GM18861 (cell line): ENCODE measurements around the gene SKA3.

Experiments used
- ATAC-seq: cut with Tn5 transposase; IDR thresholded peaks from one replicate; pipeline ENCODE4 v1.9.1; 2021; ENCODE audit not compliant: unreplicated experiment

SKA3 gene

DNA sequence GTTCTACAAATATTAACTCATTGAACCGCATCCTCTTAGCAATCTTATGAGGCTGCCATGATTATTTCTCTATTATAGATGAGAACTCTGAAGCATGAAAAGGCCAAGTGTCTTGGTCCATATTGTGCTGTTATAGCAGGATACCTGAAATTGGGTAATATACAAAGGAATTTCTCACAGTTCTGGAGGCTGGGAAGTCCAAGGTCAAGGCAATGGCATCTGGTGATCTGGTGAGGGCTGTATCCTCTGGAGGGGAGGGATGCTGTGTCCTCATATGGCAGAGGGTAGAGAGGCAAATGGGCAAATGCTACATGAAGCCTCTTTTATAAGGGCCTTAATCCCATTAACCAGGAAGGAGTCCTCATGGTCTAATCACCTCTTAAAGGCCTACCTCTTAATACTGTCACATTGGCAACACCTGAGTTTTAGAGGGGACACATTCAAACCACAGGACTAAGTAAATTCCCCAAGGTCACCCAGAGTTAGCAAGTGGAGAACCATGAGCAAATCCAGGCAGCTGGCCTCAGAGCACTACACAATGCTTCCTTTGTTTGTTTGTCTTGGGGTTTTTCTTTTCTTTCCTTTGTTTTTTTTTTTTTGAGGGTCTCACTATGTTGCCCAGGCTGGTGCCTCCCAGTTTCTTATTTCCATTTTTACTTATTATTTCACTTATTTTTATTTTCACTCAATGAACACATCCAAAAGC, 59.1 kb downstream of the SKA3 start:
- ATAC-seq: no peak

DNA sequence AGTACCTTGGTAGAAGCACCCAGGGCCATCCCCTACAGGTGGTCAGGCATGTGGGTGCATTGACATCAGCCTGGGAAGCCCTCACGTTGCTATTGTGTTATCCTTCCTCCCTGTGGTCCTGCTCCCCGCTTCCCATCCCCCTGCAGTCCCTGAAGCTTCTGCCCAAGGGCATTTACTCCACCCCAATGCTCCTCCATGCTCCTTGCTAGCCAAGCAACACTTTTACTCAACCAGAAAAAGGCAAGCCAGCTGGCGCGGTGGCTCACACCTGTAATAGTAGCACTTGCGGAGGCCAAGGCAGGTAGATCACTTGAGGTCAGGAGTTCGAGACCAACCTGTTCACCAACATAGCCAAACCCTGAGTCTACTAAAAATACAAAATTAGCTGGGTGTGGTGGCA, 60.2 kb downstream of the SKA3 start:
- no peak for ATAC-seq

DNA sequence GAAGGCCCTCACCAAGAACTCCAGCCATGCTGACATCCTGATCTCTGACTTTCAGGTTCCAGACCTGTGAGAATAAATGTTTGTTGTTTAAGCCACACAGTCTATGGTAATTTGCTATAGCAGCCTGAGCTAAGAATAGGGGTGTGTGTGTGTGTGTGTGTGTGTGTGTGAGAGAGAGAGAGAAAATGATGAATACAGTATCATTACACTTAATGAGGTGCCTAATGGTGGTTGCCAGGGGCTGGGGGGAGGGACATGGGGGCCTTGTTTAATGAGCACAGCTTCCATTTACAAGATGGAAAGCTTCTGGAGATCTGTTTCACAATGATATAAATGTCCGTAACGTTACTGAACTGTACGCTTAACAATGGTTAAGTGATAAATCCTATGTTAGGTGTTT, 61.1 kb downstream of the SKA3 start:
- no peak for ATAC-seq

- ATAC-seq: no peak
Observed at GRCh38 chr13:21111546-21111945, 64.8 kb downstream of the SKA3 start.

- no peak for ATAC-seq
Observed at GRCh38 chr13:21109168-21109567, 67.2 kb downstream of the SKA3 start.

DNA sequence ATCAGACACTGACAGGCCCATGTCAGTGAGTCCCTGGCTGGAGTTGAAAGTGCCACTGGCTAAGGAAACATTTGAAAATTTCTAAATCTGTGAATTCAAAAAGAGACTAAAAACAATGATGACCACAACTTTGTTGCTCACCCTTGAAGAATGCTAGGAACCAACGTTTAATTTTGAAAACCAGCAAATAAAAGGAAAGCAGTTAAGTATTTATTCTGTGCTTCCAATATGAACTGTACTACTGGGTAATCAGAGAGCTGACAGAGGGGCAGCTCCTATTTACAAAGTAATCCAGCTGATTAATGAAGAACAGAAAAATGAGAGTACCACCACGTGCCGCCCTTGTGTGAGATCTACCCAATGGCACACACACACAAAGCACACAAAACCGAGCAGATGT, 70.3 kb downstream of the SKA3 start:
- no peak for ATAC-seq

- no peak for ATAC-seq
Observed at GRCh38 chr13:21104199-21105019, 71.9 kb downstream of the SKA3 start.
